ENCODE data around the gene ITGAL. TPM values are rescaled to one million over a fixed set of nuclear protein-coding genes. Genes with fewer than 3 reads are reported as not detected.
"Not testable (repeated sequence)": the region's sequence is repeated elsewhere in the genome, so short reads cannot be mapped to it uniquely, and the experiment has no call there.

The ITGAL gene
- total RNA-seq, 1 experiment from 2014 or later = not detected

- H3K14ac ChIP-seq (ENCODE audit: insufficient read depth, low read length); H3K4ac ChIP-seq (ENCODE audit: low read depth, low read length); H3K4me1 ChIP-seq (ENCODE audit: insufficient read depth, low read length); DNase-seq; H4K20me1 ChIP-seq (ENCODE audit: control insufficient read depth, insufficient read depth, insufficient read length); H2BK120ac ChIP-seq (ENCODE audit: low read depth, low read length, poor library complexity, severe bottlenecking); H3K27ac ChIP-seq (ENCODE audit: insufficient read length, low read depth, low read length); H2BK5ac ChIP-seq (ENCODE audit: insufficient read length, low read length); H3K4me2 ChIP-seq (ENCODE audit: insufficient read depth, insufficient read length, low read length); H3K79me2 ChIP-seq (ENCODE audit: insufficient read depth, low read length); H4K5ac ChIP-seq (ENCODE audit: insufficient read length, low read depth, low read length); H3K23ac ChIP-seq (ENCODE audit: insufficient read length, low read depth, low read length); H3K9me3 Mint-ChIP-seq; H3K27me3 ChIP-seq (ENCODE audit: insufficient read depth, low read length); H4K91ac ChIP-seq (ENCODE audit: insufficient read length, low read depth, low read length); H2BK12ac ChIP-seq (ENCODE audit: insufficient read length, low read depth, low read length); H2BK20ac ChIP-seq (ENCODE audit: low read depth, low read length, poor library complexity, severe bottlenecking); H2AFZ ChIP-seq (ENCODE audit: low read length); H3K4me3 Mint-ChIP-seq; H2AK5ac ChIP-seq (ENCODE audit: insufficient read length, low read length); H3K27ac Mint-ChIP-seq; H3K18ac ChIP-seq (ENCODE audit: insufficient read length, low read depth, low read length); H4K8ac ChIP-seq (replicated peaks; ENCODE audit: insufficient read length, low read depth, low read length); H3K9me3 ChIP-seq (ENCODE audit: control insufficient read depth, low read depth, low read length); H3K79me1 ChIP-seq (ENCODE audit: insufficient read depth, low read depth, low read length, poor library complexity, severe bottlenecking); H3K23me2 ChIP-seq (ENCODE audit: insufficient read length, low read depth, low read length, poor library complexity, severe bottlenecking); H3K9ac ChIP-seq (ENCODE audit: extremely low read depth, insufficient read length, low read length); H3K27me3 Mint-ChIP-seq (ENCODE audit: low read depth); H3T11ph ChIP-seq (ENCODE audit: low read length); H3K56ac ChIP-seq (ENCODE audit: insufficient read length, low read depth, low read length); H2BK15ac ChIP-seq (ENCODE audit: low read depth, low read length): not testable (repeated sequence)
- peaks cover 3 to 13% (median 6%) of the 10 kb centered on the region in 3 experiments; a peak in 6 of 7 replicates for H3K36me3 Mint-ChIP-seq (ENCODE audit: insufficient read depth in 1 of 3, low read depth in 3 of 3)
- H3K4me1 Mint-ChIP-seq = peaks cover 15 to 18% of the 10 kb centered on the region in 2 experiments
- no CpG with 5 or more reads among the region's 9 CpGs for WGBS (ENCODE audit: extremely low coverage, insufficient read length, low lambda C conversion rate)
These were observed 68.4 kb downstream of the ITGAL start for GRCh38 chr16:30540916-30541464.

Data from H9 (cell line).